ENCODE data around the gene AXL.
A peak's percentile ranks its signal among the peaks of the same experiment; 100 is the strongest.

The AXL gene

GRCh38 chr19:41235480-41235879 lies 16.5 kb downstream of the AXL start:
- no peak for DNase-seq (ENCODE audit: low read depth in 2 of 2)

GRCh38 chr19:41238244-41238643 lies 19.2 kb downstream of the AXL start:
- DNase-seq (ENCODE audit: low read depth in 2 of 2) = no peak

- no peak for DNase-seq (ENCODE audit: low read depth in 2 of 2)
Observed at GRCh38 chr19:41239363-41239762, 20.3 kb downstream of the AXL start.

- no peak for DNase-seq (ENCODE audit: low read depth in 2 of 2)
Observed at GRCh38 chr19:41239961-41240574, 21.0 kb downstream of the AXL start.

DNA sequence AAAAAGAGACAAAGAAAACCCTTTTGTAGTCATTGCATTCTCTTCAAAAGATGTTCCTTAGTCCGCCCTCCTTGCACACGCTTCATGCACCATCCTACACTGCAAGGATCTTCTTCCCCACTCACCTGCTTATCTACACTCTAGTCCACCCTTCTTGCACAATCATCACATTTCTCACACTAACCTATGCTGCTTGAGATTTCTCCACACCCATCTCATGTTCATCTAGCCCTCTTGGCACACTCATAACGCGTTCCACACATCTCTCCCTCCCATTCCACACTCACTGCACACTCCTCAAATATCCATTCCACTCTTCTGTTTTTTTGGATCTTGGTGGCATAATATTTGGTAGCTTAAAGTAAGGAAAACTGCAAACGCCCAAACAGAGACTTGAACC lies 22.8 kb downstream of the AXL start:
- no peak for DNase-seq (ENCODE audit: low read depth in 2 of 2)

GRCh38 chr19:41244117-41244516 lies 25.1 kb downstream of the AXL start:
- DNase-seq (ENCODE audit: low read depth in 2 of 2) = no peak

GRCh38 chr19:41245843-41246242 lies 26.8 kb downstream of the AXL start:
- no peak for DNase-seq (ENCODE audit: low read depth in 2 of 2)

DNA sequence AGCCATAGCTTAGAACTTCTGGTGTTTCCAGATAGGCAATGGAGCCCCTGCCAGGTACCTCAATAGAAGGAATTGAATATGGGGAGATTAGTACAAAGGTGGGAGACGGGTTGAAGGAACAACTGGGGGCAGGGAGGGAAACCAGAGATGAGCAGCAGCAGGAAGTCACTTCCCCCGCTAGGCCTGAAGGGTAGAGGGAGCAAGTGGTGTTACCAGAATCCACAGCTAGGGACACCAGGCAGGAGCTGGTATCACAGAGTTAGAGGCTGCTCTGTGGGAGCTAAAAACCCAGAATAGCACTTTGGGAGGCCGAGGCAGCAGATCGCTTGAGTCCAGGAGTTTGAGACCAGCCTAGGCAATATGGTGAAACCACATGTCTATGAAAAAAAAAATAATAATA lies 29.9 kb downstream of the AXL start:
- no peak for DNase-seq (ENCODE audit: low read depth in 2 of 2)

DNA sequence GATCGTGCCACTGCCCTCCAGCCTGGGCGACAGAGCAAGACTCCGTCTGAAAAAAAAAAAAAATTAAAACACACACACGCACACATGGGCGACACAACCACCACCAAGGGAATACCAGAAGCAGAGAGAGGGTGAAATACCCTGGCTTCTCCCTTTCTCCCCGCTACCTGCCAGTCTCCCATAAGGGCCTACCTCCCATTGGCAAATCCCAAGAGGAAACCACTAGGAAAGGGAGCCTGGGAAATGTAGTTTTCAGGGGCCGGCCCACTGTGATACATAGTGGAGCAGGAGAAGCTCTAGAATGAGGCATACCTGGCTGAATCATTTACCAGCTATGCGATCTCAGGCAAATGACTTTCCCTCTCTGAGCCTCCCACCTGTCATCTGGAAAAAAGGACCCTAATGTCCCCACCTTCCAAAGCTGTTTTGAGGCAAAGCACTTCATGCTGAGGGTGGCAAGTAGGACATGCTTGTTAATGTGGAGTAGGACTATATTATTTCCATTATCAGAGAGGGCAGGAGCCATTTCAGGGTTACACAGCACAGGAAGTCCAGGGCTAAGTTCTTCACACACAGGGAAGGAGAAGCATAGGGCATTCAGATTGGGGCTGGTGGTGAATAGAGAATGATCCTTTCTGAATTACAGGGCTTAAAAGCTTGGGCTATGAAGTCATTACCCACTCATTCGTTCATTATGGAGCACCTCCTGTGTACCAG lies 30.8 kb downstream of the AXL start:
- DNase-seq (ENCODE audit: low read depth in 2 of 2) = no peak

DNA sequence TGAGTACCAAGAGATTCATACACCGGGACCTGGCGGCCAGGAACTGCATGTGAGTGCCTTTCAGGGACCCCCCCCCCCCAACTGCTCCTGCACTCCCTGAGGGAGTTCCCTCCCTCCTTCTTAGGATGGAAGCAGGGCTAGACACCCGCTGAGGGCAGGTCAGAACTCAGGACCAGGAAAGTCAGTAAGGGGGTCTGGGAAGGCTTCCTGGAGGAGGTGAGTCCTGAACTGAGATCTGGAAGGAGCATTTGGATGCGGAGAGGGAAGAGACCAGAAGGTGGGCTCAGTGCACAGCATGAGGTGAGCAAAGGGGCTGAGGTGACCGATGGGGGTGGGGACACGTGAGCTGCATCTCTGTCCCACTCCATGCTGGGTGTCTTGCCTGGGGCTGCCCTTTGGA lies 34.6 kb downstream of the AXL start:
- DNase-seq (ENCODE audit: low read depth in 2 of 2) = no peak

GRCh38 chr19:41255171-41255570 lies 36.1 kb downstream of the AXL start:
- no peak for DNase-seq (ENCODE audit: low read depth in 2 of 2)

GRCh38 chr19:41261474-41262190 lies 42.6 kb downstream of the AXL start:
- DNase-seq (ENCODE audit: low read depth in 2 of 2) = no peak

DNA sequence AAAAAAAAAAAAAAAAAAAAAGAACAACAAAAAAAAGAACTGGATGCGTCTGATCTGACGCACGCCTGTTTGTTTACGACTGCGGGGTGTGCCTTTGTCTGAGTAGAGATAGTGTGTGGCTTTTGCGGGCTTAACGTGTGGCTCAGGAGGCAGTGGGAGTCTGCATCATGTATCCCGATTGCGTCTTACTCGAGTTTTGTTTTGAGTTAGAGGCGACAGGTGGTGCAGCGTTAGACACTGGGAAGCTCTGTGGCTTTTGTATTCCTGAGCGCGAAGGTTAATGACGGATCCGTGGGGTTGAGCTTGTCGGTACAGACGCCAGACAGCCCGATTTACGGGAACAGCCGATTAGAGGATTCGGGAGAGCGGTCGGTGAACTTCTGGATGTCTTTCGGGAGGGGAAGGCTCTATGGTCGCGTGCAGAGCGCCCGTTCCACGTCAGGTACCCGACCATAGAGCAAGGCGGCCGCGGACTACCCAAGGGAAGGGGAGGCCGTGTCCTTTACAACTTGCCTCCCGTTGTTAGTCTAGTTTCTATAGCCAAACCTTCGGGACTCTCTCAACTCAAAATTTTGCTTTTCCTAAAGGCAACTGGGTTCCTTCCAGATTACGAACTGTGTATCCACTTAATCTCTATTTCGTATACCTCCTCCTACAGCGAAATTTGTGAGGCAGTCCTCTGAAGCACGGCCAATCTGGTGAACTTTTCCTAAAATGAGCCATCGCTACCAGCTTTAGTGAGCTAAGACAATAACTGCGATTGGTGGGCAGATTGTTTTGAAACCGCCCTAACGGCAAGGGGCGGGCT lies 44.2 kb downstream of the AXL start:
- peak; percentile 52 to 58 for DNase-seq (ENCODE audit: low read depth in 2 of 2)

DNA sequence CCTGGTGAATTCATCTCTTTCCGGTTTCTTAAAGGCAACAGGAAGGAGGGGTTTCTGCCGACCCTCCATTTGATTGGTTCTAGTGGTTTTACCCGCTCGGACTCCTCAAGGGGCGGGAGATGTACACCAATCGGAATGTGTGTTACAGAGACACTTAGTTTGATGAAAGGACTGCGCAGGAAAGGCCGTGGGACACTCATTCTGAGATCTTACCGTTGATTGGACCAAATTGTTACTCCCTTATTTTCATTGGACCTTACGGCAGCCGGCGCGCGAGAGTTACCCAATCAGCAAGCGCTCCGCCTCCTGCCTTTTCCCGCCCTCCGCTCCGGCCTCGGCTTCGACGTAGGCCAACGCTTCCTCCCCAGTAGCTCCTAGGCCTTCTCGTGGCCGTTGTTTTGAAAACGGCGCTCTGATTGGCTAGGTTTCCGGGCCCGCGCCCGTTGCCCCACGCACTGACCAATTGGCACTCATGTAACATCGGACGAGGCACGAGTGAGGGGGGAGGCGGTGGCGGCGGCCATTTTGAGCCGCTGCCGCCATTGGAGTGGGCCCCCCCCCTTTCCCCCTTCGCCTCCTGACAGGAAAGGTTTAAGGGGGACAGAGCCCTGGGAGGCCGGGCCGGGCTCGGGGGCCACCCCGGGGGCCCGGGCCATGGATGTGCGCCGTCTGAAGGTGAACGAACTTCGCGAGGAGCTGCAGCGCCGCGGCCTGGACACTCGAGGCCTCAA lies 45.0 kb downstream of the AXL start, which contains the start of gene HNRNPUL1:
Gene HNRNPUL1, plus strand, starts transcription at position 523 of the 731 bp plus-strand sequence. Its CDS starts 132 bp downstream, at position 655.
- peak; percentile 97 to 99 for DNase-seq (ENCODE audit: low read depth in 2 of 2)

- DNase-seq (ENCODE audit: low read depth in 2 of 2) = peak in 1 of 2 donors; percentile 35
Observed at GRCh38 chr19:41264581-41265394, 45.8 kb downstream of the AXL start.

GRCh38 chr19:41265395-41266153 lies 46.6 kb downstream of the AXL start:
- DNase-seq (ENCODE audit: low read depth in 2 of 2) = no peak

DNA sequence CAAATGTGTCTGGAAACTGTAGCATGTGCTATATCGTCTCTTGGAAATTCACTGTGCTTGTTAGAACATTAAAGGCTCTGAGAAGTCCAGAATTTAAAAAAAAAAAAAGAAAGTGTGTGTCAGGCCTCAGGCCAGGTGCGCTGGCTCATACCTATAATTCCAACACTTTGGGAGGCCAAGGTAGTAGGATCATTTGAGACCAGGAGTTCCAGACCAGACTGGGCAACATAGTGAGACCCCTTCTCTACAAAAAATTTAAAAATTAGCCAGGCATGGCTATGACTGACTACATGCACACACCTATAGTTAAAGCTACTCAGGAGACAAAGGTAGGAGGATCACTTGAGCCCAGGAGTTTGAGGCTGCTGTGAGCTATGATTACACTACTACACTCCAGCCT lies 50.0 kb downstream of the AXL start:
- DNase-seq (ENCODE audit: low read depth in 2 of 2) = no peak

DNA sequence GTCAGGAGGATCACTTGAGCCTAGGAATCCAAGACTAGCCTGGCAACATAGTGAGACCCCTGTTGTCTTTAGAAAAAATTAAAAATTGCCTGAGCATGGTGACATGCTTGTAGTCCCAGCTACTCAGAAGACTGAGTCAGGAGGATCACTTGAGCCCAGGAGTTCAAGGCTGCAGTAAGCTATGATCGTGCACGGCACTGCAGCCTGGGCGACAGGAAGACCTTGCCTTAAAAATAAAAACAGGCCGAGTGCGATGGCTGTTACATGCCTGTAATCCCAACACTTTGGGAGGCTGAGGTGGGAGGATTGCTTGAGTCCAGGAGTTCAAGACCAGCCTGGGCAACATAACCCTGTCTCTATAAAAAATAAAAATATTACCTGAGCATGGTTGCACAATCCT lies 50.5 kb downstream of the AXL start:
- no peak for DNase-seq (ENCODE audit: low read depth in 2 of 2)

GRCh38 chr19:41273076-41273475 lies 54.1 kb downstream of the AXL start:
- no peak for DNase-seq (ENCODE audit: low read depth in 2 of 2)

GRCh38 chr19:41274802-41275201 lies 55.8 kb downstream of the AXL start:
- DNase-seq (ENCODE audit: low read depth in 2 of 2) = no peak

Measured in stimulated activated CD4-positive, alpha-beta T cell treated with anti-CD3 and anti-CD28 coated beads, Interleukin-1b, Interleukin-23, amount 100 ng/mL, for 1 hour (primary cell).